GM21717 (cell line): ENCODE data around the gene CBX8.

Experiments used
- ATAC-seq: cut with Tn5 transposase; IDR thresholded peaks from one replicate; pipeline ENCODE4 v1.9.1; 2021; ENCODE audit warnings: mild to moderate bottlenecking, moderate library complexity; ENCODE audit not compliant: unreplicated experiment

The CBX8 gene

GRCh38 chr17:79795795-79796443 lies 958 bp downstream of the CBX8 start:
- no peak for ATAC-seq

DNA sequence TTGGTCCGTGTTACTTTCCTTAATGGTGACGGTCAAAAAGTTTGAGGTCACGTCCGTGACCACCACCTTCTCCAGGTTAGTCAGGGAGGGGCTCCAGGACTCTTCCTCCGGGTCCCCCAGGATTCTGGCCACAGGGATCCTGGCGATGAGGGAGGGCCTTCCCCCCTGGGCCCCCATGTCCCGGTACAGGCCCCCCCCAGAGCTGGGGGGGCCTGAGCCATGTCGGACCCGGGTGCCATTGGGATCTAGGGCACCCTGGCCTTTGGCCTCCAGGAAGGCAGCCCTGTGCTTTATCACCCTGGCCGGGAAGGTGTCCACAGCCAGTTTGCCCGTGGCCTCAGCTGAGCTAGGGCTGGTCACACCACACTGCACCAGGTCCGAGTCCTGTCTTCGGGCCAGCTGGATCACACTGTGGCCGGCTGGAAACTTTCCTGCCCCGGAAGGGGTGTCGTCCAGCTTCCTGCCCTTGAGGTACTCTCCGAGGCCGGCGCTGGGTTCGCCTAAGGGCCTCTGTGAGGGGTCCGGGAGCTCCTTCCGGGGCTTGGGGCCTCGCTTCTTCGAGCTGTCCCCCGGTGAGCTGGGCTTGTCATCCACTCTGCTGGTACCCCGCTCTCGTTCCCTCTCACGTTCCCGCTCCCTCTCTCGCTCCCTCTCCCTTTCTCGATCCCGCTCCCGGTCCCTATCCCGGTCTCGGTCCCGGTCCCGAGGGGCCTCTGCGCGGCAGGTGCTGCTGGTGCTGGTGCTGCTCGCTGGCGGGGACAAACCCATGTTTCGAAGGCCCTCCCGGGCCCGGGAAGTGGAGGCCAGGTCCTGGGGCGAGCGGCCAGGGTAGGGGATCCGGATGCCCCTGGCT lies 2.0 kb downstream of the CBX8 start:
- no peak for ATAC-seq

DNA sequence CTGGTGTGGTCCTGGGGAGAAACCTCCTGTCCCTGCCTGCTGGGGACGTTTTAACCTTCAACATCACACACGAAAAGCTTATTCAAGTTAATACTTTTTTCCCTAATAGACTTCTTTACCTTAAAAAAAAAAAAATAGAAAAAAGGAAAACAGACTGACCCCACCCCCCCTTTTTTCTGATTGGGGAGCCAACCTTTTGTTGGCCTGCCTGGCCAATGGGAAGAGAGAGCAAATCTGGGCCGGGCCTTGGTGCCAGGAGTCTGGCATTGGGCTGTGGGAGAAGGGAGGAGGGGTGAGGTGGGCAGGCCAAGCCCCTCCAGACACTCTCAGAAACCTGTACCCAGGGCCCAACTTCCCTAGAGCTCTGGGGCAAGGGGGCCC lies 3.0 kb downstream of the CBX8 start:
- ATAC-seq, result no peak

DNA sequence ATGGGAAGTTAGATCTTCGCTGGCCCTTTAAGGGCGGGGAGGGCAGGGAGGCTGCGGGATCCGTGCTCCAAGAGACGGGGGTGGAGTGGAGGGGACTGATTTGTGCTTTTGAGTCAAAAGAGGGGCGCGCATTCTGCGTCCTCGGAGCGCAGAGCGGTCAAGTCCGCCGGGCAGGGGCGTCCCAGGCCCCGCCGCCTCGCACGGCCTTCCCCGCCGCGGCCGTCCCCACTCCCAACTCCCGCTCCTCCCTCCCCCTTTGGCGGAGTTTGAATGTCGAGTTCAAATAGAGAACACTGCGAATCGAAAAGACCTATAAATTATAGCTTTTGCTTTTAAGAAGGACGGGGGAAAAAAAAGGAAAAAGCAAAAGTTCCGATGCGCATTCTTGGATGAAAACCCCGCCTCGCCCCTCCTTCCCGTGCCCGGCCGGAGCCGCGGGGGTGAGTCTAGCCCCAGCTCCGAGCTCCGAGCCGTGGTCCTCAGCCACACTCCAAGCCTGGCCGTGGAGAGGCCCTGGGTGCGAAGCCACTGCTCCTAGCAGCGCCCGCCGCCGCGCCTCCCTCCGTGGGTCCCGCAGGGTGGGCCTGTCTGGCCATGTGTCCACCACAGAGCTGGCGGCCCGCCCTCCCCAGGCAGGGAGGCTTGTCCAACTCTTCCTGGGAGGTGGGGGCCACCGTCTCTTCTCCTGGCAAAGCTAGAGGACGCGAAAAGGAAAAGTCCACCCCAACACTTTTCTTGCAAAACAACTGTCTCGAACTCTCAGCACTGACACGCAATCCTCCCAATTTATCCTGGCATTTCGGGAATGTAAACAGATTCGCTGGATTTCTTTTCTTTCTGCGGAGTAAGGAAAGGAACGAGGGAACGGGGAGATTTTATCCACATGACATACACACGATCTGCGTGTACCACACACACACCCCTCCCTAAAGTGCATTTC lies 3.6 kb downstream of the CBX8 start:
- no peak for ATAC-seq

DNA sequence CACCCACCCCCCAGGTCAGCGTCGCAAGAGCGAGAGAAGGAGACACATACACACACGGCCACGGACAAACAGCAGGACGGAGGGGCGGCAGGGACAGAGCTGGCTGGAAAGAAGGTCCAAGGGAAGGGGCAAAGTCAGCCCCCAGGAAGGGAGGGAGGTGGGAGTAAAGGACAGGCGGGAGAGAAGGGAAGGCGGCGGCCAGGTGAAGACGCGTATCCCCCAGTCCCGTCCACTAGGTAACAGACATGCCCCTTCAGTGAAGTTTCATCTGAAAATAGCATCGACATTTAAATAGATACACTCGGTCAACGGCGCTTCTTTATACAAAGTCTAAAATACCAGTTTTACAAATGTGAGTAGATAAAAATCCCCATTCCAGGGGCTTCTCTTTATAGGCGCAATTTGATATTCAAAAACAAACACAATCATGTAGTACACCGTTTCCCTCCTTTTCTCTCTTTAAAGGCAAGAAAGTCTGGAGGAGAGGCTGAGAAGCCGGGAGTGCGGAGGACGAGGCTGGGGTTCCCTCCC lies 4.5 kb downstream of the CBX8 start:
- no peak for ATAC-seq

- ATAC-seq, result no peak
Measured at GRCh38 chr17:79791735-79792161, 5.1 kb downstream of the CBX8 start.

- no peak for ATAC-seq
Measured at GRCh38 chr17:79790805-79791734, 5.8 kb downstream of the CBX8 start.

DNA sequence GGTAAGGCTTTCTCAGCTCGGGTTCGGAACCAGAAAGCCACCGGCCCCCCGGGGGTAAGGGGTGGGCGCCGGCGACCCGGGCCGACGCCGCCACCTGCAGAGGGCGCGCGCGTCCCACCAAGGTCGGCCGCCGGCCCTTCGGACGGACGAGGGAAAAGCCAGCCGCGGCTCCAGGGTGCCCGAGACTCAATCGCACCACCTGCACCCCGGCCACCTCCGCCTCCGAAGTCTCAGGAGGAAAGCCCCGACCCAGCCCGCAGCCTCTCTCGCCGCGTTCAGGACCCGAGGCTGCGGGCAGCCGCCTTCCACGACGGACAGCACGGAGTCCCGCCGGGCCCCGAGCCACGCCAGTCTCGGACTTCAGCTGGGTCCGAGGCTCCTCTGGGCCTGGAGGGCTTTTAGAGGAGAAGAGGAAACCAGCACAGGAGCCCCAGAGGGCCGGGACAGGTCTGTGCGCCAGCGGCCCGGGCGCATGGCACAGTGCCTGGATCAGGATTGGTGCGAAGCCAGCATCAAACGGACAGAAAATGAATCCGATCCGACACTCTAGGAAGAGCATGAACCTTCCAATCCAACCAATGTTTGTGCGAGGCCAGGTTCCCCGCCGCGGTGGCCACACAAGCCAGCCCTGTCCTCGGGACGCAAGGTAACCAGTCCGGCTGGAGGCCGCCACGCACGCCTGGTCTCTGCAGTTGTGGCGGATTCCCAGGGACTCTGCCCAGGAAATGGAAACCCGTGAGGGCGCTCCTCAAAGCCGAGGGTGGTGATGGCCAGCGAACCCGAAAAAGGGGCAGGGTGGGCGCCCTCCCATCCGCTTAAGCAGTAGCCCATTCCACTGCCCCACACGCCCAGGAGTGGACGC lies 6.7 kb downstream of the CBX8 start:
- ATAC-seq, result no peak

DNA sequence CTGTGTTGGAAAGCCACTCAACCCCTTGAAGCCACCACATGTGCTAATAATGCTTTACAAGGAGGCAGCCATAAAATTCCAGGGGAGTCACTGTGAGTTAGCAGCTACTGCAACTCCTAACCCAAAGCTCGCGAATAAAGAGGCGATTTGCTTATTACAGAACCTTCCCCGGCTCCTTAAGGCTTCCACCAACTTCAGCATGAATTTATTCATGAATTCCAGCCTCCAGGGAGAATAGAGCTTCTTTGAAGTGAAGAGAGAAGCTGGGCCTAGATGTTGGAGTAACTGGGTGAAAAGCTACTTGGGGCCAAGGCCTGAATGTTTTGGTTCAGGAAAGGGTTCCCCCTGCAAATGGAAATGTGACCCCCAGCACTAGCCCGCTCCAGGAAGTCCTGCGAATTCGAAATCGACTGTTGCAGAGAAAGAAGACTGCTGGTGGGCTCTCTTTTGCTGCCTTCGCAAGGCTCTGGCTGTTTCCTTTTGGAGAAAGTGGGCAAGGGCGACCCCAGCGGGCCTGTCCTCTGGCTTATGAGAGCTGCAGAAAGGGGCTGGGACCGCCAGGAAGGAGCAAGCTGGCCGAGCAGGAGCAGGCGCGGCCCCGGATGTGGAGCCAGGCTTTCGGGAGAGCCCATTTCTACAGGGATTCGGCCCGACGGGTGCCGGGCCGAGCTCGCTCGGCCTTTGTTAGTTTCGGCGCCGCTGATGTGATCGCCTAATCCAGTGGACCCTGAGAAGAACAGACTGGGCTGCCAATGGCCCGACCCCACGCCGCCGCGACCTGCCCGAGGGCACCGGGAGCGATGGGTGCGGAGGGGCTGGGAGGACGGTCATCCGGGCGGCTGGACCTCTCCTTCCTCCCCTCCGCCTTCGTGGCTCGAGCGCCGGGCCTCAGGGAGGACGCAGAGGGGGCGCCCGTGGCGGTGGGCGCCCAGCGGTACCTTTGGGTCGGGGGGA lies 7.6 kb downstream of the CBX8 start:
- no peak for ATAC-seq

- no peak for ATAC-seq
Measured at GRCh38 chr17:79788455-79788854, 8.4 kb downstream of the CBX8 start.

DNA sequence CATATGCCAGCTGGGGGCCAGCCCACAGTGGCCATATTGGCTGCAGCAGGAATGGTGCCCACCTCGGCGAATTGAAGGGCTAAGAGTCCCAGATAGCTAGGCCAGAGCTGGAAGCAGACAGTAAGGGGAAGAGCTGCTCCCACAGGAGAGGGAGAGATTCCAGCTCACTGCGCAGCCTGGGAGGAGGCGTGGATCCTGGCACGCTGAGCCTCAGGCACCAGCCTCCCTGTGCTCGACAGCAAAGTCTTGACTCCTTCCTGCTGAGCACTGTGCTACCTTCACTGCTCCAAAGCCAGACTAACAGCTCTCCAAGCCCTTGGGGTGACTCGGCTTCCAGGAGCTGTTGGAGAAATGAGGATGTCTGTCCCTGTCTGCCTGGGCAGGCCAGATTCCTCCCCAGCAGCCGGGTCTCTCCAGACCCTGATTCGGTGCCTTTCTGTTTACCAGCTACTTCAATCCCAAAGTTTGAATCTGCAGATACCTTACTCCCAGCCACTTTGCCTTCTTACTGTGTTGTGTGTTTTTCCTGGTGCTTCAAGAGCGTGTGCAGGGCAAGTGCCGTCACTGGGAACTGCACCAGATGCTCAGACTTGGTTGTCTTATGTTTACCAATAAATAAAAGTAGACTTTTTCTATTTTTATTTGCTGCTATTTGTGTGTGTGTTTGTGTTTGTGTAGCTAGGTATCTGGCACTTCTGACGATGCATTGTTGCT lies 9.8 kb downstream of the CBX8 start:
- ATAC-seq, result no peak

- ATAC-seq, result no peak
Measured at GRCh38 chr17:79785900-79786810, 10.7 kb downstream of the CBX8 start.

DNA sequence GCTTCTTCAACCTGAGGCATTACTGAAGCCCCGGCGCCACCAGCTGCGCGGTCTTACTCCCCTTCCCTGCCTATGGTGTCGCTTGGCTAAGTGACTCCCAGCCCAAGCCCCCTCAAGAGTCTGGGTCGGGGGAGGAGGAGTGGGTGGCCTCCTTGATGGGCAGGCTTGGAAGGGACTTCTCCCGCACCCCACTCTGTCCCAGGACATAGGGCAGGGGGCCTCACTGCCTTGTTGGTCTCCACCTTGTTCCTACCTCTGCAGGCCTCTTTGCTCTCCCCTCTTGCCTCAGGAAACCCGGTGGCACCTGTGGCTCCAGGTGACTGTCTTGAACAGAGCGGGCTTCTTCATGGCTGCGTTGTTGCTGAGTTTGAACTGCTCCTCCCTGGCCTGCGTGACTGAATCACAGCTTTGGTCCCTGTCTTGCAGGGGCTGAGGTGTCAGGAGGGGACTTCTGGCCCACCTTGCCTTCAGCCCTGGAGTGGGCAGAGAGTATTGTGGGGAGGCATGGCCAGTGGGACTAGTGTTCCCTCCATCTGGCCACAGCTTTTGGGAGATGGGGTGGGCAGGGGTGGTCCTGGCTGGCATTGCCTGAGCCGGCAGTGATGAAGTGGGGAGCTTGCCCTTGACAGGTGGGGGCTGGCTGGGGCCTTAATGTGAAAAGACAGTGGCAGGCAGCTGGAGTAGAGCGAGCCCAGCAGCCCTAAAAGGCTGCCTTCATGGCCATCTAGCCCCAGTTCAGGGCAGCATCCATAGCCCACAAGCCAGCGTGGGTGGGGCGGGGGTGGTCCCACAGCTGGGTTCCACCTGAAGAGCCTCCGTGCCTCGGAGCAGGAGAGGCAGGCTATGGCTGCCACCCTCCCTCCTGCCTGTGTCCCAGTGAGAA lies 11.6 kb downstream of the CBX8 start:
- ATAC-seq, result no peak

DNA sequence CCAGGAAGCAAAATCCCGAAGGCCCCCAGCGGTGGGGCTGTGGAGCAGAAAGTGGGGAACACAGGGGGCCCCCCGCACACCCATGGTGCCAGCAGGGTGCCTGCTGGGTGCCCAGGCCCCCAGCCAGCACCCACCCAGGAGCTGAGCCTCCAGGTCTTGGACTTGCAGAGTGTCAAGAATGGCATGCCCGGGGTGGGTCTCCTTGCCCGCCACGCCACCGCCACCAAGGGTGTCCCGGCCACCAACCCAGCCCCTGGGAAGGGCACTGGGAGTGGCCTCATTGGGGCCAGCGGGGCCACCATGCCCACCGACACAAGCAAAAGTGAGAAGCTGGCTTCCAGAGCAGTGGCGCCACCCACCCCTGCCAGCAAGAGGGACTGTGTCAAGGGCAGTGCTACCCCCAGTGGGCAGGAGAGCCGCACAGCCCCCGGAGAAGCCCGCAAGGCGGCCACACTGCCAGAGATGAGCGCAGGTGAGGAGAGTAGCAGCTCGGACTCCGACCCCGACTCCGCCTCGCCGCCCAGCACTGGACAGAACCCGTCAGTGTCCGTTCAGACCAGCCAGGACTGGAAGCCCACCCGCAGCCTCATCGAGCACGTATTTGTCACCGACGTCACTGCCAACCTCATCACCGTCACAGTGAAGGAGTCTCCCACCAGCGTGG lies 12.4 kb downstream of the CBX8 start:
- no peak for ATAC-seq

- ATAC-seq, result no peak
Measured at GRCh38 chr17:79783891-79784290, 13.0 kb downstream of the CBX8 start.
